Gastroesophageal sphincter (tissue), 4 donors: ENCODE data around the gene GPHA2. TPM values are rescaled to one million over a fixed set of nuclear protein-coding genes. Genes with fewer than 3 reads are reported as not detected.

Source experiments
- ATAC-seq: fragments of 150-250 bp; one replicate; pipeline ENCODE4 v1.9.1; 2016; ENCODE audit warnings: mild to moderate bottlenecking, moderate library complexity
- H3K27ac ChIP-seq, 4 donors: fragments of 200-600 bp; sonication (generic) in 3 of 4; 1 replicate in 3 of 4; 2 replicates in 1 of 4; pipeline ENCODE4 v1.5.1; 2016 to 2019
- H3K27me3 ChIP-seq: fragments of 200-600 bp; sonication (generic); one replicate; pipeline ENCODE4 v1.5.1; 2019
- H3K36me3 ChIP-seq, 2 donors: fragments of 200-600 bp; sonication (generic); one replicate each; pipeline ENCODE4 v1.5.1; 2019; ENCODE audit warnings: control low read depth in 1 of 2
- H3K4me1 ChIP-seq, 3 donors: fragments of 200-600 bp; sonication (generic); 1 replicate in 2 of 3; 2 replicates in 1 of 3; pipeline ENCODE4 v1.5.1; 2016 to 2019; ENCODE audit warnings: control low read depth in 2 of 3
- H3K4me3 ChIP-seq, 2 donors: fragments of 200-600 bp; sonication (generic); one replicate each; pipeline ENCODE4 v1.5.1; 2019; ENCODE audit warnings: mild to moderate bottlenecking in 1 of 2, moderate library complexity in 1 of 2
- H3K9me3 ChIP-seq, 3 donors: fragments of 200-600 bp; sonication (generic); one replicate each; pipeline ENCODE4 v1.5.1; 2017 to 2019; ENCODE audit warnings: control low read depth in 2 of 3
- CTCF ChIP-seq, 4 experiments: fragments of 200-600 bp in 2 of 4; fragments of 450-650 bp in 2 of 4; sonication (generic) in 1 of 4; IDR thresholded peaks; one replicate each; pipeline ENCODE4 v1.5.1; 2017 to 2019; ENCODE audit warnings: antibody characterized with exemption in 4 of 4, mild to moderate bottlenecking in 2 of 4, moderate library complexity in 2 of 4
- EP300 ChIP-seq: sonication (generic); formaldehyde crosslinking; IDR thresholded peaks from one replicate; pipeline ENCODE4 v1.6.1; 2017; ENCODE audit warnings: antibody characterized with exemption, mild to moderate bottlenecking
- POLR2A ChIP-seq, 2 donors: fragments of 450-650 bp; IDR thresholded peaks; one replicate each; pipeline ENCODE4 v1.6.1; 2017; ENCODE audit warnings: antibody characterized with exemption in 2 of 2, mild to moderate bottlenecking in 2 of 2, moderate library complexity in 1 of 2
- POLR2AphosphoS5 ChIP-seq: sonication (generic); formaldehyde crosslinking; IDR thresholded peaks from one replicate; pipeline ENCODE4 v1.6.1; 2017; ENCODE audit warnings: antibody characterized with exemption
- WGBS, 2 donors: methylation state at CpG; one replicate each; pipeline ENCODE4 v1.1.5; 2018; ENCODE audit warnings: low coverage in 1 of 2; 5-methylcytosine and 5-hydroxymethylcytosine counted together
- total RNA-seq, 4 donors: library from RNA; depleted of rRNA; stranded (reverse); fragments of >200 nt; gene quantifications; one replicate each; pipeline ENCODE4 v1.1.0, GENCODE V29; 2016

Gene GPHA2
- total RNA-seq, 4 donors from 2014 or later: not detected

GRCh38 chr11:64934682-64935358, 873 bp downstream of the GPHA2 start:
- no peak for ATAC-seq
- H3K4me3 ChIP-seq: no peak overlapping the region
- peaks cover 0 to 55% of the 10 kb centered on the region in 2 donors for H3K36me3 ChIP-seq
- H3K9me3 ChIP-seq: no peaks in the 10 kb centered on the region
- H3K27ac ChIP-seq: no peak overlapping the region
- 63 to 71% methylated on average over 4 to 8 of the region's 27 CpGs for WGBS, 2 donors
- peaks cover 0 to 8% (median 0%) of the 10 kb centered on the region in 3 donors for H3K4me1 ChIP-seq
- no peaks in the 10 kb centered on the region for H3K27me3 ChIP-seq
- no peak for TF ChIP-seq EP300
- no peak for TF ChIP-seq CTCF (IDR thresholded peaks at IDR 0.05)
- no peak for TF ChIP-seq POLR2A (IDR thresholded peaks at IDR 0.05)
- TF ChIP-seq POLR2AphosphoS5: no peak

GRCh38 chr11:64933935-64934681, 1.6 kb downstream of the GPHA2 start:
- 92% methylated on average over 5 of the region's 10 CpGs; no CpG with 5 or more reads in 1 of the 2 donors for WGBS, 2 donors
- Histone ChIP-seq H3K9me3 (no peaks in the 10 kb centered on the region), H3K4me1 (peaks cover 0 to 8% (median 0%) of the 10 kb centered on the region in 3 donors), H3K27me3 (no peaks in the 10 kb centered on the region), H3K27ac (no peak overlapping the region), H3K4me3 (no peak overlapping the region), H3K36me3 (peaks cover 0 to 62% of the 10 kb centered on the region in 2 donors)
- TF ChIP-seq EP300 (no peak), CTCF (IDR thresholded peaks at IDR 0.05) (no peak), POLR2A (IDR thresholded peaks at IDR 0.05) (no peak), POLR2AphosphoS5 (no peak)
- ATAC-seq: no peak

GRCh38 chr11:64933213-64933934, 2.3 kb downstream of the GPHA2 start:
- WGBS, 2 donors: 71 to 81% methylated on average over 3 to 4 of the region's 12 CpGs
- H3K4me1 ChIP-seq: peaks cover 0 to 8% (median 0%) of the 10 kb centered on the region in 3 donors
- no peak overlapping the region for H3K4me3 ChIP-seq
- ATAC-seq: no peak
- H3K27ac ChIP-seq: no peak overlapping the region
- H3K9me3 ChIP-seq: no peaks in the 10 kb centered on the region
- H3K36me3 ChIP-seq: peaks cover 0 to 70% of the 10 kb centered on the region in 2 donors
- TF ChIP-seq EP300 (no peak), CTCF (IDR thresholded peaks at IDR 0.05) (no peak), POLR2AphosphoS5 (no peak), POLR2A (IDR thresholded peaks at IDR 0.05) (no peak)
- no peaks in the 10 kb centered on the region for H3K27me3 ChIP-seq

GRCh38 chr11:64932324-64932723, 3.4 kb downstream of the GPHA2 start:
- no peak for ATAC-seq
- peaks cover 0 to 8% (median 0%) of the 10 kb centered on the region in 3 donors for H3K4me1 ChIP-seq
- peaks cover 0 to 80% of the 10 kb centered on the region in 2 donors for H3K36me3 ChIP-seq

More at GRCh38 chr11:64932324-64932723, 3.4 kb downstream of the GPHA2 start:
- TF ChIP-seq EP300 (no peak), POLR2AphosphoS5 (no peak), POLR2A (IDR thresholded peaks at IDR 0.05) (no peak), CTCF (IDR thresholded peaks at IDR 0.05) (no peak)
- Histone ChIP-seq H3K27ac (no peak overlapping the region), H3K9me3 (no peaks in the 10 kb centered on the region), H3K4me3 (no peak overlapping the region), H3K27me3 (no peaks in the 10 kb centered on the region)
- 83 to 89% methylated on average over 4 to 5 of the region's 5 CpGs for WGBS, 2 donors
